ENCODE data around the gene PDE8B.

DNA sequence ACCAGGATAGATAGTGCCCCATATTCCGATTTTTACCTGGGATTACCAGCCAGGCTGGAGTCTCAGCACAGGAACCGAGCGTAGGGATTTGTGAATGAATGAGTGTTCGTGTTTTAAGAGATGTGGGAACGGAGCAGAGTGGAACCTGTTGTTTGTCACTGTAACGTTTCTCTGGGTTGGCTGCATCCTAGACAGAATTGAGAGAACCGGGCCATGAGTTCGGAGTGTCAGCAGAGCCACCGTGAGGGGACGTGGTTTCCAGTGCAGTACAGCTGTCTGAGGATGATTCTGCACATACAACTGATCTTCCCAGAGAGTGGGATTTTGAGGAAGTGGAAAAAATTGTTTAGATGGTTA lies 1.2 kb downstream of the PDE8B start:
- TF ChIP-seq, protein P1, sequence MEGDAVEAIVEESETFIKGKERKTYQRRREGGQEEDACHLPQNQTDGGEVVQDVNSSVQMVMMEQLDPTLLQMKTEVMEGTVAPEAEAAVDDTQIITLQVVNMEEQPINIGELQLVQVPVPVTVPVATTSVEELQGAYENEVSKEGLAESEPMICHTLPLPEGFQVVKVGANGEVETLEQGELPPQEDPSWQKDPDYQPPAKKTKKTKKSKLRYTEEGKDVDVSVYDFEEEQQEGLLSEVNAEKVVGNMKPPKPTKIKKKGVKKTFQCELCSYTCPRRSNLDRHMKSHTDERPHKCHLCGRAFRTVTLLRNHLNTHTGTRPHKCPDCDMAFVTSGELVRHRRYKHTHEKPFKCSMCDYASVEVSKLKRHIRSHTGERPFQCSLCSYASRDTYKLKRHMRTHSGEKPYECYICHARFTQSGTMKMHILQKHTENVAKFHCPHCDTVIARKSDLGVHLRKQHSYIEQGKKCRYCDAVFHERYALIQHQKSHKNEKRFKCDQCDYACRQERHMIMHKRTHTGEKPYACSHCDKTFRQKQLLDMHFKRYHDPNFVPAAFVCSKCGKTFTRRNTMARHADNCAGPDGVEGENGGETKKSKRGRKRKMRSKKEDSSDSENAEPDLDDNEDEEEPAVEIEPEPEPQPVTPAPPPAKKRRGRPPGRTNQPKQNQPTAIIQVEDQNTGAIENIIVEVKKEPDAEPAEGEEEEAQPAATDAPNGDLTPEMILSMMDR (conservative IDR thresholded peaks at IDR 0.05; ENCODE audit: low read depth, low read length): no peak
- no peak for TF ChIP-seq EZH2 (IDR thresholded peaks at IDR 0.05; ENCODE audit: low read length, unreplicated experiment)
